B cell (primary cell): Measurements from ENCODE around the gene LASP1.

ENCODE experiments used
- CTCF ChIP-seq: fragments of 200-600 bp; IDR thresholded peaks from one replicate; pipeline ENCODE4 v1.8.0; 2022; ENCODE audit warnings: antibody characterized with exemption, mild to moderate bottlenecking
- EZH2 ChIP-seq: IDR thresholded peaks from 2 replicates; pipeline ENCODE4 v1.6.1; 2012; ENCODE audit warnings: borderline replicate concordance, low read depth, mild to moderate bottlenecking, moderate library complexity, low read length; ENCODE audit not compliant: insufficient read depth, poor library complexity, severe bottlenecking

- TF ChIP-seq CTCF (no peak), EZH2 (no peak)
Measured at GRCh38 chr17:38824899-38825761, 44.7 kb upstream of the LASP1 start, which contains the start of gene CWC25.
